ENCODE measurements around the gene NR2F2. TPM values are rescaled to one million over a fixed set of nuclear protein-coding genes. Genes with fewer than 3 reads are reported as not detected.

Gene NR2F2
- total RNA-seq, 1 donor from 2014 or later: 40.3 TPM

DNA sequence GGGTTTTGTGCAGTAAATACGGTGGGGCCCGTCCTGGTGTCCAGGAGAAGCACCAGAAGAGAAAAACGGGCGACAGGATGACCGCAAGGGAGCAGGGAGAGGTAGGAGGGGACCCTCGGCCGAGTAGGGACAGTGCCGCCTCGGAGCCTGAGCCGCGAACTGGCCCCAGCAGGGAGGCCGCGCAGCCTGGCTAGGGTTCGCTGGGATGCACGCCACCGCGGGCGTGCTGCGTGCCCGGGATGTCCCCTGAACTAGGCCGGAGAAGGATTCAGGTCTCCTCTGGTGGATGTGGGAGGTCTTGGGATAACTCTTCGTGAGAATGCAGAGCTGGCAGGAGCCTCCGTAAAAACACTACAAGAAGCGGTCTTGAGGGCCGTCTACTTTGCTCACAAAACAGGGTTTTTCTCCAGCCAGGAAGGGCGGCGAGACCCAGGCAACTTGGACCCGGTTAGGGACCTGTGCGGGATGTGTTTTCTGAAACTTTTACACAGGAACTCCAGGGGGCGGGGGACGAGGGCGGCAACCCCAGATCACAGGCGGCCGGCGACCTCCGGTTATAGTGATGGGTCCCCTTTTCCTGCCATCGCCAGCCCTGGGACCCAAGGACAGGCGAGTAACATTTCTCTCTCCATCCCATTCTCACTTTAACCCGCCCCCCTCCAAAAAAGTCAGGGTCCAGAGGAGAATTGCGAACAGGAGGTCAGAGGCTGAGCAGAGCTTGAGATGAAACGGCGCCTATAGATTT lies 35.5 kb downstream of the NR2F2 start:
- Mint-ChIP-seq H3K36me3 (ENCODE audit: insufficient read depth) (no peaks in the 10 kb centered on the region), H3K4me3 (ENCODE audit: low read depth) (no peak overlapping the region), H3K9me3 (ENCODE audit: low read depth) (no peaks in the 10 kb centered on the region), H3K27ac (no peak overlapping the region), H3K4me1 (ENCODE audit: low read depth) (peaks cover 15% of the 10 kb centered on the region), H3K27me3 (peaks cover 100% of the 10 kb centered on the region)
- no peak for DNase-seq (ENCODE audit: low spot score, unreplicated experiment)
- TF ChIP-seq, protein P1, sequence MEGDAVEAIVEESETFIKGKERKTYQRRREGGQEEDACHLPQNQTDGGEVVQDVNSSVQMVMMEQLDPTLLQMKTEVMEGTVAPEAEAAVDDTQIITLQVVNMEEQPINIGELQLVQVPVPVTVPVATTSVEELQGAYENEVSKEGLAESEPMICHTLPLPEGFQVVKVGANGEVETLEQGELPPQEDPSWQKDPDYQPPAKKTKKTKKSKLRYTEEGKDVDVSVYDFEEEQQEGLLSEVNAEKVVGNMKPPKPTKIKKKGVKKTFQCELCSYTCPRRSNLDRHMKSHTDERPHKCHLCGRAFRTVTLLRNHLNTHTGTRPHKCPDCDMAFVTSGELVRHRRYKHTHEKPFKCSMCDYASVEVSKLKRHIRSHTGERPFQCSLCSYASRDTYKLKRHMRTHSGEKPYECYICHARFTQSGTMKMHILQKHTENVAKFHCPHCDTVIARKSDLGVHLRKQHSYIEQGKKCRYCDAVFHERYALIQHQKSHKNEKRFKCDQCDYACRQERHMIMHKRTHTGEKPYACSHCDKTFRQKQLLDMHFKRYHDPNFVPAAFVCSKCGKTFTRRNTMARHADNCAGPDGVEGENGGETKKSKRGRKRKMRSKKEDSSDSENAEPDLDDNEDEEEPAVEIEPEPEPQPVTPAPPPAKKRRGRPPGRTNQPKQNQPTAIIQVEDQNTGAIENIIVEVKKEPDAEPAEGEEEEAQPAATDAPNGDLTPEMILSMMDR (IDR thresholded peaks at IDR 0.05; ENCODE audit: unreplicated experiment): no peak

DNA sequence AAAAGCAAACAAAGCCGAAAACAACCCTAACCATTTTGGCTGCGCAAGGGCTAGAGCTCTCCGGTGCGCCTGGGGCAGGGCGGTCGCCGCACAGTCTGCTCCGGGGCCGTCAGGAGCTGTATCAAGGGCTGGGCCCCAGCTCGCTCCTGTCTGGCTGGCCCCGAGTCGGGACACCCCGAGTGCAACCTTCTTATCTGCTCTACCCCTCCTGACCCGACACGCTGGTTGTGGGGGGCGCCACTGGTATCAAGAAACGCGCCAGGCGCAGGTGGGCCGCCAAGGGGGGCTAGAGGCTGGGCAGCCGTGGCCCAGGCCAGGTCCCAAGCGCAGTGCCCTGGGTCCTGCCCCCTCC lies 36.0 kb downstream of the NR2F2 start:
- Mint-ChIP-seq H3K9me3 (ENCODE audit: low read depth) (no peaks in the 10 kb centered on the region), H3K36me3 (ENCODE audit: insufficient read depth) (no peaks in the 10 kb centered on the region), H3K27ac (no peak overlapping the region), H3K4me3 (ENCODE audit: low read depth) (no peak overlapping the region), H3K27me3 (peaks cover 98% of the 10 kb centered on the region), H3K4me1 (ENCODE audit: low read depth) (peaks cover 14% of the 10 kb centered on the region)
- TF ChIP-seq, protein P1 (IDR thresholded peaks at IDR 0.05; ENCODE audit: unreplicated experiment): no peak
- DNase-seq (ENCODE audit: low spot score, unreplicated experiment): no peak

DNA sequence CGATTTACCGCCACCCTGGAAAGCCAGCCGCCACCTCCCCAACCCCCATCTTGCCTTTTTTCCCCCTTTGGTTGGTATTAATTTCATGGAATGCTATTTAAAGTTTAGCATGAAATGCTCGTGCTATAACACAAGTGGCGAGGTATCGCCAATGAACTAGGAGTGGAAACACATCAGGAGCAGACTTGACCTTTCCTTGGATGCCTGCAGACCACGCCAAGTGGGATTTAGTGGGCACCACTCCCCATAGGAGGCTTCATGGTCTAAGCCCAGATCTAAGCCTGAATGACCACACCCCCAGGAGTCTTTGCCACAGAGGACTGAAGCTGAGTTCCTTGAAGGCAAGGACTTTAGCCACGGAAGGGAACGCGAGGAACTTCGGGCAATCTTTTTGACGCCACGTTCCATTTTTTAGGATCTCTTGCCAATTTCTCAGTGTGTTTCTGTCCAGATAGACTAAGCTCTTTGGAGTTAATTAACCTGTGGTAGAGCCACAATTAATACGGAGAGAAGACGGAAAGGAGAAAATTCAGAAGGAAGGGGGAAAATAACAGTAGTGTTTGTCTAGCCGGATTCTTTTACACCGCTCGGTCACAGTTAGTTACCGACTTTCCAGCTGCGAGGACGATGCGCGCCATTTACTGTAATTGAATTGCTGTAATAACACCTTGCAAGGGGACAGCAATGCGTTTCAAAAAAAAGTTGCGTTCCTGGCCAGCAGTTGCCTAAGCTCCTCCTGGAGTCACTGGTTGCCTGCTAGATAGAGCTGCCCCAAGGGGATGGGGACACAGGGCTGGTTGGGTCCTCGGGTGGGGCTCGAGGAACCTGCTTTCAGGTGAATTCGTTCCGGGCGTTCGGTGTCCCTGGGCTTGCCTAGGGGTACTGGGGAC lies 37.1 kb downstream of the NR2F2 start:
- H3K4me1 Mint-ChIP-seq (ENCODE audit: low read depth): peaks cover 14% of the 10 kb centered on the region
- TF ChIP-seq, protein P1 (IDR thresholded peaks at IDR 0.05; ENCODE audit: unreplicated experiment): no peak
- H3K9me3 Mint-ChIP-seq (ENCODE audit: low read depth): no peaks in the 10 kb centered on the region
- H3K27me3 Mint-ChIP-seq: peaks cover 98% of the 10 kb centered on the region
- no peak overlapping the region for H3K4me3 Mint-ChIP-seq (ENCODE audit: low read depth)
- no peak overlapping the region for H3K27ac Mint-ChIP-seq
- no peak for DNase-seq (ENCODE audit: low spot score, unreplicated experiment)
- H3K36me3 Mint-ChIP-seq (ENCODE audit: insufficient read depth): no peaks in the 10 kb centered on the region

DNA sequence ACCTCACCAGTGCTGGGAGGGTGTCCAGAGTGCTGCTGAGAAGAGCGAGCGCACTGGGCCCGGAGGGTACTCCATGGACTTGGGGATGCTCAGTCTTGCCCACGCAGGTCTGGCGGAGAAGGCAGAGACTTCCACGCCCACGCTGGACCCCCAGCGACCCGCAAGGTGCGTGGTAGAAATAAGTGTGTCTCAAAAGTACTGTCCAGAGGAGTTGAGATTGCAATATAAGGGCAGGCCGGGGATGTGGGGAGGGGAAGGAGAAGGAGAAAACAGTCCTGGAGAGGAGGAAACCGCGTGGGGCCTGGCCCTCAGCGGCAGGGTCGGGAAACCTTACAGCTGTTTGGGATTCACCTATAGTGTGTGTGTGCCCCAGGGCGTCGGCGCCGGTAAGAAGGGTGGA lies 38.9 kb downstream of the NR2F2 start:
- no peak for DNase-seq (ENCODE audit: low spot score, unreplicated experiment)
- no peak overlapping the region for H3K27ac Mint-ChIP-seq

More for the DNA sequence above, 38.9 kb downstream of the NR2F2 start:
- Mint-ChIP-seq H3K4me3 (ENCODE audit: low read depth) (no peak overlapping the region), H3K4me1 (ENCODE audit: low read depth) (peaks cover 10% of the 10 kb centered on the region), H3K9me3 (ENCODE audit: low read depth) (no peaks in the 10 kb centered on the region), H3K27me3 (peaks cover 96% of the 10 kb centered on the region), H3K36me3 (ENCODE audit: insufficient read depth) (no peaks in the 10 kb centered on the region)
- TF ChIP-seq, protein P1 (IDR thresholded peaks at IDR 0.05; ENCODE audit: unreplicated experiment): no peak

All from progenitor cell of endocrine pancreas (in vitro differentiated cells).